Gastrocnemius medialis (tissue), 4 donors: ENCODE data around the gene LINGO1.

Experiments used
- POLR2A ChIP-seq, 2 donors: fragments of 450-650 bp; IDR thresholded peaks; one replicate each; pipeline ENCODE4 v1.6.1; 2017; ENCODE audit warnings: antibody characterized with exemption in 2 of 2, mild to moderate bottlenecking in 2 of 2, moderate library complexity in 2 of 2
- TF ChIP-seq, protein P1 (sequence below), 5 experiments: fragments of 450-650 bp in 3 of 5; fragments of 200-600 bp in 2 of 5; sonication (generic) in 2 of 5; IDR thresholded peaks in 4 of 5; conservative IDR thresholded peaks in 1 of 5; 1 replicate in 4 of 5; 2 replicates in 1 of 5; pipeline ENCODE4 v1.5.1; 2016 to 2019; ENCODE audit warnings: antibody characterized with exemption in 5 of 5, mild to moderate bottlenecking in 3 of 5, moderate library complexity in 3 of 5

DNA sequence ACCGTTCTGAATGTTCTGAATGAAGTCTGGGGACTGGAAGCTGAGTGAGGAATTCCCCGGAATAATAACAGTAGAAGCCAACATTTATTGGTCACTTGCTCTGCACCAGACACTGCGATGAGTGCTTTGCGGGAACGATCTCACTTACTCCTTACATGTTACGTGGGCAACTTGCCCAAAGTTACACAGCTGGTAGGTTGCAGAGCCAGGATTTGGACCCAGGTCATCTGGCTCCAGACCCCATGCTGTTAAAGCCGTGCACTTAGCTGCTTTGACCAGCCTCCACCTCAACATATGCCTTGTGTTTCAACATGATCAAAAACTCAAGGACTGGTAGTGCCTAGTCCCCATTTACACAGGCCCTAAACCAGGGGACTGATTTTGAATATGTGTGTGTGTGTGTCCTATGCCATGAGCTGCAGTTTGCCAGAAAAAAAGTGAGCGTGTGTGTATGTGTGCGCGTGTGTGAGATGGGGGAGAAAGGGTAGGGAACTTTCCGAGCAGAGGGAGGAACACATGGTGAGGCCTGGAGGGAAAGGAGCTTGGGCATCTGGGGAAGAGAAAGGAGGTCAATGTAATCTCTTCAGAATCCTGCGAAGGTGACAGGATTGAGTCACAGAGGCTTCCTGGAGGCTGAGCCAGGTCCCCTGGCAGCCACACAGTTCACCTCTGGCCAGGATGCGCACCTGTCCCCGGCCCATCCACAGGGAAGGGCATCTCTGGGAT, 28.9 kb downstream of the LINGO1 start:
- TF ChIP-seq, protein P1, sequence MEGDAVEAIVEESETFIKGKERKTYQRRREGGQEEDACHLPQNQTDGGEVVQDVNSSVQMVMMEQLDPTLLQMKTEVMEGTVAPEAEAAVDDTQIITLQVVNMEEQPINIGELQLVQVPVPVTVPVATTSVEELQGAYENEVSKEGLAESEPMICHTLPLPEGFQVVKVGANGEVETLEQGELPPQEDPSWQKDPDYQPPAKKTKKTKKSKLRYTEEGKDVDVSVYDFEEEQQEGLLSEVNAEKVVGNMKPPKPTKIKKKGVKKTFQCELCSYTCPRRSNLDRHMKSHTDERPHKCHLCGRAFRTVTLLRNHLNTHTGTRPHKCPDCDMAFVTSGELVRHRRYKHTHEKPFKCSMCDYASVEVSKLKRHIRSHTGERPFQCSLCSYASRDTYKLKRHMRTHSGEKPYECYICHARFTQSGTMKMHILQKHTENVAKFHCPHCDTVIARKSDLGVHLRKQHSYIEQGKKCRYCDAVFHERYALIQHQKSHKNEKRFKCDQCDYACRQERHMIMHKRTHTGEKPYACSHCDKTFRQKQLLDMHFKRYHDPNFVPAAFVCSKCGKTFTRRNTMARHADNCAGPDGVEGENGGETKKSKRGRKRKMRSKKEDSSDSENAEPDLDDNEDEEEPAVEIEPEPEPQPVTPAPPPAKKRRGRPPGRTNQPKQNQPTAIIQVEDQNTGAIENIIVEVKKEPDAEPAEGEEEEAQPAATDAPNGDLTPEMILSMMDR (IDR thresholded peaks at IDR 0.05 in 4 of 5, conservative IDR thresholded peaks at IDR 0.05 in 1 of 5) = no peak
- TF ChIP-seq POLR2A (IDR thresholded peaks at IDR 0.05) = no peak
